SJSA1 (cell line): ENCODE results near the gene CBY3. TPM values are rescaled to one million over a fixed set of nuclear protein-coding genes. Genes with fewer than 3 reads are reported as not detected.
"Not testable (repeated sequence)": the region's sequence is repeated elsewhere in the genome, so short reads cannot be mapped to it uniquely, and the experiment has no call there.

Experiments used
- DNase-seq, 2 experiments: peaks; one replicate each; pipeline ENCODE4 v3.0.0-alpha.2; 2015 to 2020; ENCODE audit warnings: low spot score in 2 of 2, low read depth in 1 of 2
- H3K27ac ChIP-seq: fragments of 250-450 bp; sonication (Bioruptor Pico); 2 replicates; pipeline ENCODE4 v1.5.1; 2020; ENCODE audit warnings: mild to moderate bottlenecking, moderate library complexity
- H3K27me3 ChIP-seq: fragments of 250-450 bp; sonication (Bioruptor Pico); replicated peaks from 2 replicates; pipeline ENCODE4 v1.5.1; 2020; ENCODE audit warnings: mild to moderate bottlenecking, moderate library complexity
- H3K36me3 ChIP-seq: fragments of 250-450 bp; sonication (Bioruptor Pico); 2 replicates; pipeline ENCODE4 v1.5.1; 2020; ENCODE audit warnings: mild to moderate bottlenecking
- H3K4me1 ChIP-seq: fragments of 250-450 bp; sonication (Bioruptor Pico); replicated peaks from 2 replicates; pipeline ENCODE4 v1.6.1; 2021; ENCODE audit warnings: mild to moderate bottlenecking
- H3K4me3 ChIP-seq: fragments of 250-450 bp; sonication (Bioruptor Pico); 2 replicates; pipeline ENCODE4 v1.5.1; 2020; ENCODE audit warnings: mild to moderate bottlenecking
- H3K9me3 ChIP-seq: fragments of 250-450 bp; sonication (Bioruptor Pico); replicated peaks from 2 replicates; pipeline ENCODE4 v1.5.1; 2020; ENCODE audit warnings: mild to moderate bottlenecking
- total RNA-seq: library from RNA; depleted of rRNA; stranded (reverse); fragments of >200 nt; shearing (Covaris generic); gene quantifications from 2 replicates; pipeline ENCODE4 v1.2.3, GENCODE V29; 2014; rRNA removed

Gene CBY3
- total RNA-seq: not detected in 2 replicates

DNA sequence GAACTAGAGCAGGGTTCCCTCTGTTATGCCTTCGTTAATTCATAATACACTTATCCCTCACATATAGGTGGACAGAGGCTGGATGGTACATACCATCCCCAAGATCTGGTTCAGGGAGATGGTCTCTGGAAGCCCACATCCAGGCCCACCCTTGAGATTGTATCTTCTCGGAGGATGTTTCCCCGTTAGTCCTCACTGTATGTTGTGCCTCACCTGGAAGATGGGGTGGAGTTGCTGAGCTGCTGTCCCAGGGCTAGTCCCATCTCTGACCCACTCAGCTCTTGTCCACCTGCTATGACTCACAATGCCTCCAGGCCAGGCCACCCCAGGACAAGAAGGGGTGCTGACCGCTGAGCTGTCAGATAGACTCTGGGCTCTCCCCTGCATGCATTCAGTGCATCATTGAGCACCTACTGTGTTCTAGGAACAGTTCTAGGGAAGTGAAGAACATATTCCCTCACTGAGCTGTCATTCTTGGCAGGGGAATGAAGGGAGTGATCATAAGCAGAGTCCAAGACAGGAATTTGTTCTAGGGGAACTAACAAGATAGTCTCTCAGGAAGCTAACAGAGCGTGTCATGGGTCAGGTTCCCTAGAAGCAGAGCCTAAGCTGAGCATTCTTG lies at the start of gene CBY3:
Gene CBY3 (minus strand): TSS at position 255 of the 622 bp plus-strand sequence. CDS start 116 bp downstream, at position 139.
- Histone ChIP-seq H3K9me3 (no peaks in the 10 kb centered on the region), H3K4me1 (peaks cover 13% of the 10 kb centered on the region), H3K36me3 (0 out of 2 replicates have a peak, but pooled peaks cover 2% of the 10 kb centered on the region), H3K4me3 (no peak within 1 kb of the TSS), H3K27me3 (no peaks in the 10 kb centered on the region), H3K27ac (no peak within 1 kb of the TSS)
- DNase-seq: no peak

GRCh38 chr5:179730356-179730755 lies 49.5 kb upstream of the CBY3 start:
- Histone ChIP-seq H3K4me1 (peaks cover 16% of the 10 kb centered on the region), H3K27me3 (no peaks in the 10 kb centered on the region), H3K36me3 (peaks cover 78% of the 10 kb centered on the region), H3K27ac (no peak overlapping the region), H3K4me3 (no peak overlapping the region), H3K9me3 (no peaks in the 10 kb centered on the region)
- no peak for DNase-seq

GRCh38 chr5:179729727-179730126 lies 48.9 kb upstream of the CBY3 start:
- no peaks in the 10 kb centered on the region for H3K9me3 ChIP-seq
- H3K27me3 ChIP-seq: no peaks in the 10 kb centered on the region
- no peak overlapping the region for H3K4me3 ChIP-seq
- H3K4me1 ChIP-seq: peaks cover 15% of the 10 kb centered on the region
- H3K36me3 ChIP-seq: peaks cover 82% of the 10 kb centered on the region
- no peak overlapping the region for H3K27ac ChIP-seq
- no peak for DNase-seq

DNA sequence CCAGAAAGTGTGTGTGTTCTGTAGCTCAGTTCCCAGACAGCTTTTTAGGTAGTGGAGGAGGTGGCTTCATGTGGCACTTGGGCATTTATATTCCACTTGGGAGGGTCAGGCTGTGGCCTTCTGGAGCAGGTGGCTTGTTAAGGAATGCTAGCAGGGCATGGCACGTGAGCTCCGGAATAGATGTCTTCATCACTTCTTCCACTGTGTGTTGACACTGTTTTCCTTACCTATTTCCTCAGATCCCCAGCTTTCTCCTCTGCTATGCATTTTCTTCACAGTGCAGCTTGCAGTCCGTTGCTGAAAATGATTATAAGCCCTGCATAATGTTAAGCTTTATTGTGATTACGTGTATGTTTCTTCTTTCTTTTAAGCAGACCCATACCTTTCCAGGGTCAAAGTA lies 48.5 kb upstream of the CBY3 start:
- no peak for DNase-seq
- peaks cover 84% of the 10 kb centered on the region for H3K36me3 ChIP-seq
- no peak overlapping the region for H3K4me3 ChIP-seq
- peaks cover 11% of the 10 kb centered on the region for H3K4me1 ChIP-seq
- no peaks in the 10 kb centered on the region for H3K9me3 ChIP-seq
- no peak overlapping the region for H3K27ac ChIP-seq
- H3K27me3 ChIP-seq: no peaks in the 10 kb centered on the region

DNA sequence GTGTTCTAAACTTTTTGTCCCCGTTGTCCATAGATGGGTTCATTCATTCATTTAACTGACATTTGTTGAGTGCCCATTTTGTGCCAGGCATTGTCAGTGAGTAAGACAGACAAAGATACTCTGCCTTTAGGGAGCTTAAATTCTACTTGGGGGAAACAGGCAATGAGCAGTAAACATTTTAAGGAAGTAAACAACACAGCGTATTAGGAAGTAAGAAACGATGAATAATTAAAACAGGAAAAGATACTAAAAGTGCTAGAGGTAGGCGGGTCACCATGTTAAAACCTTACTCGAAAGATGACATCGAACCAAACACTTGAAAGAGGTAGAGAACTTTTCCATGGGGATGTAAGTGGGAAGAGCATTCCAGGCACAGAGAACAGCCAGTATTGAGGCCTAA lies 46.3 kb upstream of the CBY3 start:
- Histone ChIP-seq H3K9me3 (no peaks in the 10 kb centered on the region), H3K36me3 (peaks cover 98% of the 10 kb centered on the region), H3K4me1 (peaks cover 7% of the 10 kb centered on the region), H3K27me3 (no peaks in the 10 kb centered on the region), H3K27ac (no peak overlapping the region), H3K4me3 (no peak overlapping the region)
- DNase-seq: no peak

- Histone ChIP-seq H3K4me3 (no peak overlapping the region), H3K27me3 (no peaks in the 10 kb centered on the region), H3K27ac (no peak overlapping the region), H3K36me3 (peaks cover 99% of the 10 kb centered on the region), H3K9me3 (no peaks in the 10 kb centered on the region), H3K4me1 (no peaks in the 10 kb centered on the region)
- DNase-seq: no peak
Observed at GRCh38 chr5:179724163-179724562, 43.3 kb upstream of the CBY3 start.

DNA sequence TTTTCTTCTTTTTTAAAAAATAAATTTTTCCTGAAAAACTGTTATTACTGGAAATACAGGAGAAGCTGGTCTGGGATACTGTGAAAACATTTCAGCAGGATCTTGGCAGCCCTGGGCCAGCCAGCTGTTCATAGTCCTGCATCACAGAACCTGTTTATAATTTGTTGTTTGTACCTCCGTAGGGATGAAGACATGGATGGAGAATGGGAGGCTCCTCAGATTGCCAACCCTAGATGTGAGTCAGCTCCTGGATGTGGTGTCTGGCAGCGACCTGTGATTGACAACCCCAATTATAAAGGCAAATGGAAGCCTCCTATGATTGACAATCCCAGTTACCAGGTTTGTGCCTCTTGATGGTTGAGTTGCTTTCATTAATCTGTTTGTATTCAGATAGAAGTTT lies 39.4 kb upstream of the CBY3 start:
- no peak overlapping the region for H3K27ac ChIP-seq
- no peak overlapping the region for H3K4me3 ChIP-seq
- peaks cover 97% of the 10 kb centered on the region for H3K36me3 ChIP-seq
- H3K4me1 ChIP-seq: no peaks in the 10 kb centered on the region
- DNase-seq: no peak
- no peaks in the 10 kb centered on the region for H3K9me3 ChIP-seq
- H3K27me3 ChIP-seq: no peaks in the 10 kb centered on the region

GRCh38 chr5:179716286-179716685 lies 35.5 kb upstream of the CBY3 start:
- Histone ChIP-seq H3K4me3 (no peak overlapping the region), H3K4me1 (no peaks in the 10 kb centered on the region), H3K27ac (0 out of 2 replicates have a peak overlapping the region, but pooled peaks have one; percentile 4), H3K9me3 (no peaks in the 10 kb centered on the region), H3K36me3 (peaks cover 93% of the 10 kb centered on the region), H3K27me3 (no peaks in the 10 kb centered on the region)
- DNase-seq: no peak

GRCh38 chr5:179700401-179700918 lies 19.6 kb upstream of the CBY3 start:
- Histone ChIP-seq H3K36me3 (peaks cover 54% of the 10 kb centered on the region), H3K27ac (0 out of 2 replicates have a peak overlapping the region, but pooled peaks have one; percentile 92), H3K4me3 (peak overlapping the region; percentile 93), H3K9me3 (no peaks in the 10 kb centered on the region), H3K4me1 (peaks cover 10% of the 10 kb centered on the region; the same call in 1 of the 2 replicates), H3K27me3 (no peaks in the 10 kb centered on the region)
- no peak for DNase-seq

GRCh38 chr5:179699616-179700237 lies 18.9 kb upstream of the CBY3 start:
- H3K9me3 ChIP-seq: no peaks in the 10 kb centered on the region
- DNase-seq: no peak
- H3K36me3 ChIP-seq: peaks cover 47% of the 10 kb centered on the region
- no peaks in the 10 kb centered on the region for H3K27me3 ChIP-seq
- H3K4me3 ChIP-seq: peak overlapping the region; percentile 93
- H3K27ac ChIP-seq: peak overlapping the region; percentile 92
- H3K4me1 ChIP-seq: peaks cover 10% of the 10 kb centered on the region; the same call in 1 of the 2 replicates

DNA sequence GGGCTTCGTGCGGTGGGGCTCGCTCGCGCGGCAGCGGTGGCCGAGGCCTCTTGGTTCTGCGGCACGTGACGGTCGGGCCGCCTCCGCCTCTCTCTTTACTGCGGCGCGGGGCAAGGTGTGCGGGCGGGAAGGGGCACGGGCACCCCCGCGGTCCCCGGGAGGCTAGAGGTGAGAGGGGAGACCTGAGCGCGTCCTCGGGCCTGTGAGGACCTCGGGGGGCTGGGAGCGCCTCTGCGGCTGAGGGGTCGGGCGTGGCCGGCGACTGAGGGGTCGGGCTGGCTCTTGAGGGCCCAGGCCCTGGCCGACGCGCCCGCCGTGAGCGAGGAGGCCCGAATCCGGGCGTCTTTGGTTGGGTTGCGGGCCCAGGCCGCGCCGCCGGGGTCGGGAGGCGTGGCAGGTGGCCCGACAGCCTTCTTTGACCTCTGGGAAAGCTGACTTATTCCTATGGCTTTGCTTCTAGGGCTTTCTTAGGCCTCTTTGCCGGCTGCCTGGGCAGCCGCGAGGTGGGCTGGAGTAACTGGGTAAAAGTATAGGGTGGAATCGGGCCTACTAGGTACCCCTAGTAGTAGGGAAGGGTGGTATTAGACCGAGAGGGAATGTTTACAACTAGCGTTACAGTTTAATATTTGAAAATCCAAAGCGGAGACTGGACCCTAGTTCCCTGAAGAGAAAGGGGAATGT lies 18.2 kb upstream of the CBY3 start, which contains the start of gene CANX:
Gene CANX (plus strand): TSS at position 33 of the 681 bp plus-strand sequence. CDS start 6,715 bp downstream, outside the sequence.
- Histone ChIP-seq H3K4me3 (peak within 1 kb of the TSS; percentile 93), H3K4me1 (peaks cover 10% of the 10 kb centered on the region; the same call in 1 of the 2 replicates), H3K9me3 (no peaks in the 10 kb centered on the region), H3K27ac (peak within 1 kb of the TSS; percentile 92), H3K36me3 (peaks cover 40% of the 10 kb centered on the region), H3K27me3 (no peaks in the 10 kb centered on the region)
- no peak for DNase-seq

- H3K27ac ChIP-seq: peak overlapping the region; percentile 92
Observed at GRCh38 chr5:179697993-179698934, 17.4 kb upstream of the CBY3 start.

DNA sequence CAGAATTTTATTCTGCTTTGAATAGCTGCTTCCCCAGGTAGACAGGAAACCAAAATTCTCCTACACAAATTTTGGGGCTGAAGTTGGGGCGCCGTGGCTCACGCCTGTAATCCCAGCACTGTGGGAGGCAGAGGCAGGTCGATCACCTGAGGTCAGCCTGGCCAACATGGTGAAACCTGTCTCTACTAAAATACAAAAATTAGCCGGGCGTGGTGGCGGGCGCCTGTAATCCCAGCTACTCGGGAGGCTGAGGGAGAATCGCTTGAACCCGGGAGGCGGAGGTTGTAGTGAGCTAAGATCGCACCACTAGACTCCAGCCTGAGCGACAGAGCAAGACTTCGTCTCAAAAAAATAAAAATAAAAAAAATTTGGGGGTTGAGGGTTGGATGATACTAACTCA lies 16.7 kb upstream of the CBY3 start:
- not testable (repeated sequence) for H3K9me3 ChIP-seq, H3K27me3 ChIP-seq, DNase-seq
- Histone ChIP-seq H3K4me3 (peak overlapping the region; percentile 93), H3K36me3 (peaks cover 25% of the 10 kb centered on the region), H3K27ac (peak overlapping the region; percentile 92), H3K4me1 (peaks cover 10% of the 10 kb centered on the region; the same call in 1 of the 2 replicates)

More at GRCh38 chr5:179697993-179698934, 17.4 kb upstream of the CBY3 start:
- DNase-seq: peak; percentile 100
- Histone ChIP-seq H3K4me1 (peaks cover 10% of the 10 kb centered on the region; the same call in 1 of the 2 replicates), H3K4me3 (peak overlapping the region; percentile 93), H3K36me3 (peaks cover 32% of the 10 kb centered on the region), H3K27me3 (no peaks in the 10 kb centered on the region), H3K9me3 (no peaks in the 10 kb centered on the region)
